GM23338 (cell line): ENCODE measurements around the gene MEIOC. TPM values are rescaled to one million over a fixed set of nuclear protein-coding genes. Genes with fewer than 3 reads are reported as not detected.

Experiments used
- ATAC-seq: fragments of 200-7000 bp; cut with Tn5 transposase; 3 replicates; pipeline ENCODE4 v1.9.1; 2020
- DNase-seq: peaks from one replicate; pipeline ENCODE4 v3.0.0-alpha.2; 2015; ENCODE audit warnings: low spot score
- H2AFZ ChIP-seq: fragments of 200-600 bp; sonication (generic); 2 replicates; pipeline ENCODE4 v1.8.0; 2016; ENCODE audit warnings: antibody characterized with exemption, mild to moderate bottlenecking, moderate library complexity
- H3F3A ChIP-seq: fragments of 200-600 bp; sonication (generic); replicated peaks from 2 replicates; pipeline ENCODE4 v1.8.0; 2017; ENCODE audit warnings: antibody characterized with exemption, mixed run types, low read depth
- H3K27ac ChIP-seq: fragments of 200-600 bp; sonication (generic); 2 replicates; pipeline ENCODE4 v1.6.1; 2016; ENCODE audit warnings: low read depth
- H3K27me3 ChIP-seq: fragments of 200-600 bp; sonication (generic); 2 replicates; pipeline ENCODE4 v1.8.0; 2016; ENCODE audit warnings: mild to moderate bottlenecking, mixed run types, moderate library complexity; ENCODE audit not compliant: insufficient read depth
- H3K36me3 ChIP-seq: fragments of 200-600 bp; sonication (generic); 2 replicates; pipeline ENCODE4 v1.8.0; 2016; ENCODE audit warnings: mild to moderate bottlenecking; ENCODE audit not compliant: insufficient read depth
- H3K4me1 ChIP-seq: fragments of 200-600 bp; sonication (generic); 2 replicates; pipeline ENCODE4 v1.8.0; 2016; ENCODE audit warnings: mild to moderate bottlenecking, moderate library complexity; ENCODE audit not compliant: insufficient read depth
- H3K4me2 ChIP-seq: fragments of 200-600 bp; sonication (generic); 2 replicates; pipeline ENCODE4 v1.7.1; 2017; ENCODE audit warnings: mixed run types
- H3K4me3 ChIP-seq: fragments of 200-600 bp; sonication (generic); 2 replicates; pipeline ENCODE4 v1.6.1; 2016; ENCODE audit warnings: mixed run types
- H3K79me2 ChIP-seq: fragments of 200-600 bp; sonication (generic); replicated peaks from 2 replicates; pipeline ENCODE4 v1.8.0; 2017; ENCODE audit warnings: mild to moderate bottlenecking; ENCODE audit not compliant: insufficient read depth
- H3K9me2 ChIP-seq: fragments of 200-600 bp; sonication (generic); 2 replicates; pipeline ENCODE4 v1.8.0; 2017; ENCODE audit not compliant: insufficient read depth
- H4K20me1 ChIP-seq: fragments of 200-600 bp; sonication (generic); replicated peaks from 2 replicates; pipeline ENCODE4 v1.8.0; 2017; ENCODE audit warnings: mild to moderate bottlenecking; ENCODE audit not compliant: insufficient read depth
- H3K27ac Mint-ChIP-seq: 2 replicates; pipeline ENCODE4 v1.8.0; 2020; ENCODE audit warnings: inconsistent platforms, mild to moderate bottlenecking, moderate library complexity, mixed read lengths
- H3K27me3 Mint-ChIP-seq: 3 replicates; pipeline ENCODE4 v1.8.0; 2022; ENCODE audit warnings: low read depth, mild to moderate bottlenecking, moderate library complexity, mixed read lengths, inconsistent platforms; ENCODE audit not compliant: insufficient read depth, poor library complexity
- H3K36me3 Mint-ChIP-seq: 3 replicates; pipeline ENCODE4 v1.8.0; 2021; ENCODE audit warnings: low read depth, mild to moderate bottlenecking, inconsistent platforms, moderate library complexity, mixed read lengths
- H3K4me1 Mint-ChIP-seq: 3 replicates; pipeline ENCODE4 v1.8.0; 2020; ENCODE audit warnings: mild to moderate bottlenecking, inconsistent platforms, mixed read lengths
- H3K4me3 Mint-ChIP-seq: 3 replicates; pipeline ENCODE4 v1.8.0; 2021; ENCODE audit warnings: moderate library complexity, mild to moderate bottlenecking, inconsistent platforms, mixed read lengths
- H3K9me3 Mint-ChIP-seq: 3 replicates; pipeline ENCODE4 v1.8.0; 2020; ENCODE audit warnings: moderate library complexity, mild to moderate bottlenecking, inconsistent platforms, mixed read lengths
- CREB1 ChIP-seq: fragments of 250-450 bp; sonication (Bioruptor Pico); IDR thresholded peaks from 2 replicates; pipeline ENCODE4 v1.5.0; 2020; ENCODE audit warnings: low read depth, mild to moderate bottlenecking, moderate library complexity
- CTCF ChIP-seq, 2 experiments: fragments of 200-600 bp in 1 of 2; sonication (generic) in 1 of 2; conservative IDR thresholded peaks; 2 replicates each; pipeline versions ENCODE4 v1.5.1 to v1.6.1; 2016 to 2017; ENCODE audit warnings: antibody characterized with exemption in 2 of 2, low read depth in 2 of 2, mild to moderate bottlenecking in 2 of 2, moderate library complexity in 1 of 2
- ETS1 ChIP-seq: IDR thresholded peaks from 2 replicates; pipeline ENCODE4 v1.6.1; 2016; ENCODE audit warnings: antibody characterized with exemption
- EZH2 ChIP-seq: fragments of 200-600 bp; sonication (generic); IDR thresholded peaks from one replicate; pipeline ENCODE4 v1.8.0; 2017; ENCODE audit warnings: antibody characterized with exemption, mild to moderate bottlenecking, low read depth; ENCODE audit not compliant: unreplicated experiment
- EZH2phosphoT487 ChIP-seq: fragments of 200-600 bp; sonication (generic); IDR thresholded peaks from one replicate; pipeline ENCODE4 v1.8.1; 2018; ENCODE audit warnings: antibody characterized with exemption; ENCODE audit not compliant: unreplicated experiment
- JUNB ChIP-seq: IDR thresholded peaks from one replicate; pipeline ENCODE4 v1.6.1; 2016; ENCODE audit warnings: antibody characterized with exemption; ENCODE audit not compliant: unreplicated experiment
- NANOG ChIP-seq: IDR thresholded peaks from 2 replicates; pipeline ENCODE4 v1.6.1; 2016; ENCODE audit warnings: antibody characterized with exemption, borderline replicate concordance
- POLR2AphosphoS5 ChIP-seq: IDR thresholded peaks from 2 replicates; pipeline ENCODE4 v1.6.1; 2016; ENCODE audit warnings: antibody characterized with exemption, low read depth
- REST ChIP-seq: IDR thresholded peaks from one replicate; pipeline ENCODE4 v1.6.1; 2018; ENCODE audit warnings: antibody characterized with exemption; ENCODE audit not compliant: unreplicated experiment
- STAT1 ChIP-seq: IDR thresholded peaks from one replicate; pipeline ENCODE4 v1.6.1; 2016; ENCODE audit warnings: antibody characterized with exemption; ENCODE audit not compliant: unreplicated experiment
- ZNF114 ChIP-seq: fragments of 250-450 bp; sonication (Bioruptor Pico); IDR thresholded peaks from 2 replicates; pipeline ENCODE4 v1.5.0; 2020; ENCODE audit warnings: mild to moderate bottlenecking, moderate library complexity
- ZNF331 ChIP-seq: fragments of 250-450 bp; sonication (Bioruptor Pico); IDR thresholded peaks from 2 replicates; pipeline ENCODE4 v1.5.0; 2020; ENCODE audit warnings: low read depth, mild to moderate bottlenecking, moderate library complexity
- ZNF462 ChIP-seq: fragments of 250-450 bp; sonication (Bioruptor Pico); IDR thresholded peaks from 2 replicates; pipeline ENCODE4 v1.5.0; 2020; ENCODE audit warnings: mild to moderate bottlenecking, moderate library complexity
- polyA plus RNA-seq: library from polyadenylated mRNA; unstranded; fragments of >200 nt; fragmentation: Nextera tagmentation; extraction: Ambion mirVana; gene quantifications from 2 replicates; pipeline ENCODE4 v1.2.1, GENCODE V29; 2016
- total RNA-seq: library from RNA; depleted of rRNA; stranded (reverse); fragments of >200 nt; shearing (Covaris generic); gene quantifications from 2 replicates; pipeline ENCODE4 v1.2.3, GENCODE V29; 2014

The MEIOC gene
- total and polyA plus RNA-seq, 2 experiments from 2014 or later: 2.1 to 23.8 TPM

GRCh38 chr17:44677136-44677535, 20.9 kb downstream of the MEIOC start:
- Histone ChIP-seq H3K36me3 (peaks cover 14% of the 10 kb centered on the region), H3K4me2 (no peak overlapping the region), H3K4me1 (no peaks in the 10 kb centered on the region), H3K9me2 (no peaks in the 10 kb centered on the region), H3K27me3 (no peaks in the 10 kb centered on the region), H2AFZ (no peak overlapping the region), H3K79me2 (no peaks in the 10 kb centered on the region), H3K27ac (no peak overlapping the region), H3F3A (no peaks in the 10 kb centered on the region), H4K20me1 (0 out of 2 replicates have a peak, but pooled peaks cover 4% of the 10 kb centered on the region), H3K4me3 (no peak overlapping the region)
- Mint-ChIP-seq H3K4me3 (no peak overlapping the region), H3K36me3 (peaks cover 17% of the 10 kb centered on the region; the same call in 2 of the 3 replicates), H3K4me1 (no peaks in the 10 kb centered on the region), H3K9me3 (no peaks in the 10 kb centered on the region), H3K27ac (no peak overlapping the region), H3K27me3 (no peaks in the 10 kb centered on the region)
- ATAC-seq (no peak), DNase-seq (no peak)
- no peak for TF ChIP-seq NANOG
- TF ChIP-seq ZNF114 (CRISPR knock-in tag): no peak
- TF ChIP-seq POLR2AphosphoS5: no peak
- TF ChIP-seq STAT1: no peak
- no peak for TF ChIP-seq CTCF (conservative IDR thresholded peaks at IDR 0.05; ENCODE audit: low read depth in 2 of 2)
- no peak for TF ChIP-seq ETS1
- TF ChIP-seq JUNB: no peak
- no peak for TF ChIP-seq EZH2
- TF ChIP-seq CREB1 (CRISPR knock-in tag): no peak
- TF ChIP-seq REST: no peak
- no peak for TF ChIP-seq EZH2phosphoT487
- no peak for TF ChIP-seq ZNF331 (CRISPR knock-in tag)
- TF ChIP-seq ZNF462 (CRISPR knock-in tag): no peak
